MM.1S (cell line): ENCODE measurements around the gene SFMBT1.

ENCODE experiments used
- DNase-seq: peaks from one replicate; pipeline ENCODE4 v3.0.0-alpha.2; 2015
- H2AFZ ChIP-seq: fragments of 300-600 bp; sonication (generic); 2 replicates; pipeline ENCODE4 v1.6.0; 2016; ENCODE audit warnings: antibody characterized with exemption, low read length
- H3F3A ChIP-seq: fragments of 300-600 bp; sonication (generic); 2 replicates; pipeline ENCODE4 v1.6.1; 2016; ENCODE audit warnings: mild to moderate bottlenecking, antibody characterized with exemption, low read length, moderate library complexity, mixed read lengths; ENCODE audit not compliant: insufficient read depth
- H3K27ac ChIP-seq: fragments of 300-600 bp; sonication (generic); 2 replicates; pipeline ENCODE4 v1.5.1; 2016; ENCODE audit warnings: mild to moderate bottlenecking, low read length
- H3K27me3 ChIP-seq: fragments of 300-600 bp; sonication (generic); replicated peaks from 2 replicates; pipeline ENCODE4 v1.6.0; 2016; ENCODE audit warnings: low read length; ENCODE audit not compliant: insufficient read depth
- H3K36me3 ChIP-seq: fragments of 300-600 bp; sonication (generic); replicated peaks from 2 replicates; pipeline ENCODE4 v1.6.1; 2016; ENCODE audit warnings: mild to moderate bottlenecking, low read length, mixed read lengths; ENCODE audit not compliant: insufficient read depth
- H3K4me1 ChIP-seq: fragments of 300-600 bp; sonication (generic); 2 replicates; pipeline ENCODE4 v1.6.1; 2016; ENCODE audit warnings: low read length, mixed read lengths
- H3K4me2 ChIP-seq: fragments of 300-600 bp; sonication (generic); 2 replicates; pipeline ENCODE4 v1.6.0; 2016; ENCODE audit warnings: low read depth, low read length
- H3K4me3 ChIP-seq: fragments of 300-600 bp; sonication (generic); 2 replicates; pipeline ENCODE4 v1.5.1; 2016; ENCODE audit warnings: low read length, mixed read lengths
- H3K79me2 ChIP-seq: fragments of 300-600 bp; sonication (generic); 2 replicates; pipeline ENCODE4 v1.6.1; 2016; ENCODE audit warnings: mixed run types, low read length, mixed read lengths
- H3K9ac ChIP-seq: fragments of 300-600 bp; sonication (generic); 2 replicates; pipeline ENCODE4 v1.6.1; 2016; ENCODE audit warnings: low read length, mixed read lengths
- H3K9me2 ChIP-seq: fragments of 300-600 bp; sonication (generic); replicated peaks from 2 replicates; pipeline ENCODE4 v1.6.1; 2016; ENCODE audit warnings: mild to moderate bottlenecking, low read length, mixed read lengths; ENCODE audit not compliant: insufficient read depth
- H3K9me3 ChIP-seq: fragments of 300-600 bp; sonication (generic); replicated peaks from 2 replicates; pipeline ENCODE4 v1.6.1; 2016; ENCODE audit warnings: mild to moderate bottlenecking, low read length, mixed read lengths; ENCODE audit not compliant: insufficient read depth
- H4K20me1 ChIP-seq: fragments of 300-600 bp; sonication (generic); 2 replicates; pipeline ENCODE4 v1.6.1; 2016; ENCODE audit warnings: mild to moderate bottlenecking, low read length, moderate library complexity, mixed read lengths; ENCODE audit not compliant: insufficient read depth
- CTCF ChIP-seq: fragments of 300-600 bp; sonication (generic); IDR thresholded peaks from 2 replicates; pipeline ENCODE4 v1.5.1; 2016; ENCODE audit warnings: antibody characterized with exemption, low read length, mixed read lengths
- EZH2 ChIP-seq: fragments of 300-600 bp; sonication (generic); optimal IDR thresholded peaks from 2 replicates; pipeline ENCODE3; 2017; ENCODE audit warnings: low read depth, mild to moderate bottlenecking, antibody characterized with exemption, low read length, mixed read lengths
- EZH2phosphoT487 ChIP-seq: fragments of 300-600 bp; sonication (generic); IDR thresholded peaks from 2 replicates; pipeline ENCODE4 v1.6.1; 2018; ENCODE audit warnings: antibody characterized with exemption, low read length

Gene SFMBT1

GRCh38 chr3:52879581-52879980 is 166.3 kb downstream of the SFMBT1 start:
- Histone ChIP-seq H3K27ac (no peak overlapping the region), H3K4me2 (no peak overlapping the region), H3K4me1 (no peaks in the 10 kb centered on the region), H2AFZ (no peak overlapping the region), H3K36me3 (no peaks in the 10 kb centered on the region), H3K9me2 (no peaks in the 10 kb centered on the region), H3K79me2 (no peaks in the 10 kb centered on the region; the same call in 1 of the 2 replicates), H3K9ac (no peak overlapping the region), H3K9me3 (no peaks in the 10 kb centered on the region), H3K27me3 (no peaks in the 10 kb centered on the region), H3F3A (no peaks in the 10 kb centered on the region), H4K20me1 (no peaks in the 10 kb centered on the region), H3K4me3 (no peak overlapping the region)
- no peak for DNase-seq
- TF ChIP-seq CTCF: no peak
- no peak for TF ChIP-seq EZH2
- TF ChIP-seq EZH2phosphoT487: no peak

GRCh38 chr3:52879090-52879489 is 166.8 kb downstream of the SFMBT1 start:
- no peaks in the 10 kb centered on the region for H3K27me3 ChIP-seq
- H3K79me2 ChIP-seq: no peaks in the 10 kb centered on the region; the same call in 1 of the 2 replicates
- H4K20me1 ChIP-seq: no peaks in the 10 kb centered on the region
- DNase-seq: no peak
- no peak for TF ChIP-seq EZH2phosphoT487
- no peak for TF ChIP-seq EZH2
- no peak for TF ChIP-seq CTCF
- no peaks in the 10 kb centered on the region for H3K4me1 ChIP-seq
- no peak overlapping the region for H2AFZ ChIP-seq
- no peaks in the 10 kb centered on the region for H3K36me3 ChIP-seq
- H3K9ac ChIP-seq: no peak overlapping the region
- H3K9me2 ChIP-seq: no peaks in the 10 kb centered on the region
- no peak overlapping the region for H3K4me2 ChIP-seq
- H3K27ac ChIP-seq: no peak overlapping the region
- H3K4me3 ChIP-seq: no peak overlapping the region
- H3K9me3 ChIP-seq: no peaks in the 10 kb centered on the region
- H3F3A ChIP-seq: no peaks in the 10 kb centered on the region

GRCh38 chr3:52877085-52877484 is 168.8 kb downstream of the SFMBT1 start:
- TF ChIP-seq EZH2: no peak
- no peak for TF ChIP-seq EZH2phosphoT487
- no peak for TF ChIP-seq CTCF
- Histone ChIP-seq H4K20me1 (no peaks in the 10 kb centered on the region), H3K4me2 (no peak overlapping the region), H3K36me3 (no peaks in the 10 kb centered on the region), H2AFZ (no peak overlapping the region), H3K9me3 (no peaks in the 10 kb centered on the region), H3K4me1 (no peaks in the 10 kb centered on the region), H3K79me2 (no peaks in the 10 kb centered on the region; the same call in 1 of the 2 replicates), H3K27ac (no peak overlapping the region), H3K27me3 (no peaks in the 10 kb centered on the region), H3K9me2 (no peaks in the 10 kb centered on the region), H3F3A (no peaks in the 10 kb centered on the region), H3K9ac (no peak overlapping the region), H3K4me3 (no peak overlapping the region)
- DNase-seq: no peak
